Stomach (tissue), 4 donors: ENCODE data around the gene KRTAP20-4.

Source experiments
- EP300 ChIP-seq: sonication (generic); formaldehyde crosslinking; IDR thresholded peaks from one replicate; pipeline ENCODE4 v1.6.1; 2017; ENCODE audit warnings: antibody characterized with exemption
- POLR2A ChIP-seq, 4 donors: fragments of 450-650 bp; IDR thresholded peaks; one replicate each; pipeline ENCODE4 v1.6.1; 2016; ENCODE audit warnings: antibody characterized with exemption in 4 of 4, control low read depth in 2 of 4, mild to moderate bottlenecking in 1 of 4, moderate library complexity in 1 of 4
- POLR2AphosphoS5 ChIP-seq, 3 donors: sonication (generic); formaldehyde crosslinking; IDR thresholded peaks; one replicate each; pipeline ENCODE4 v1.6.1; 2016; ENCODE audit warnings: antibody characterized with exemption in 3 of 3
- TF ChIP-seq, protein P1 (sequence below), 7 experiments: fragments of 450-650 bp in 4 of 7; fragments of 200-600 bp in 3 of 7; sonication (generic) in 3 of 7; IDR thresholded peaks; one replicate each; pipeline ENCODE4 v1.5.1; 2016 to 2019; ENCODE audit warnings: antibody characterized with exemption in 7 of 7, control low read depth in 2 of 7, mild to moderate bottlenecking in 1 of 7

DNA sequence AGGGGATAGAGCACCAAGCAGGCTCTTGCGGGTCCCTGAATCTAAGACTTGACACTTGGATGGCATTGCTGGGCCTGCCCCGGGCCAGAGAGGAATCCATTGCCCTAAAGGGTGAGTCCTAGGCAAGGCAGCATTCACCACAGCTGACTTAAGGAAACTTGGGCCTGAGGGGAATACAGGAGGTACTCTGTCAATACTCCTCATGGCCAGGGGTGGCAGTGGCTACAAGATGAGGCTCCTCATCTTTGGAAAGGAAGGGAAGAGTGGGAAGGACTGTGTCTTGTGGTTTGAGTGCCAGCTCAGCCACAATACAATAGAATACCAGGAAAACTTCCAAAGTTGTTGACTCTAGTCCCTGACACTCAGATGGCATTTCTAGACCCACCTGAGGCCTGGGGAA, 14.5 kb upstream of the KRTAP20-4 start:
- TF ChIP-seq, protein P1, sequence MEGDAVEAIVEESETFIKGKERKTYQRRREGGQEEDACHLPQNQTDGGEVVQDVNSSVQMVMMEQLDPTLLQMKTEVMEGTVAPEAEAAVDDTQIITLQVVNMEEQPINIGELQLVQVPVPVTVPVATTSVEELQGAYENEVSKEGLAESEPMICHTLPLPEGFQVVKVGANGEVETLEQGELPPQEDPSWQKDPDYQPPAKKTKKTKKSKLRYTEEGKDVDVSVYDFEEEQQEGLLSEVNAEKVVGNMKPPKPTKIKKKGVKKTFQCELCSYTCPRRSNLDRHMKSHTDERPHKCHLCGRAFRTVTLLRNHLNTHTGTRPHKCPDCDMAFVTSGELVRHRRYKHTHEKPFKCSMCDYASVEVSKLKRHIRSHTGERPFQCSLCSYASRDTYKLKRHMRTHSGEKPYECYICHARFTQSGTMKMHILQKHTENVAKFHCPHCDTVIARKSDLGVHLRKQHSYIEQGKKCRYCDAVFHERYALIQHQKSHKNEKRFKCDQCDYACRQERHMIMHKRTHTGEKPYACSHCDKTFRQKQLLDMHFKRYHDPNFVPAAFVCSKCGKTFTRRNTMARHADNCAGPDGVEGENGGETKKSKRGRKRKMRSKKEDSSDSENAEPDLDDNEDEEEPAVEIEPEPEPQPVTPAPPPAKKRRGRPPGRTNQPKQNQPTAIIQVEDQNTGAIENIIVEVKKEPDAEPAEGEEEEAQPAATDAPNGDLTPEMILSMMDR (IDR thresholded peaks at IDR 0.05) = no peak
- TF ChIP-seq EP300 = no peak
- no peak for TF ChIP-seq POLR2AphosphoS5 (IDR thresholded peaks at IDR 0.05)
- no peak for TF ChIP-seq POLR2A (IDR thresholded peaks at IDR 0.05)
